Activated CD8-positive, alpha-beta T cell treated with anti-CD3 and anti-CD28 coated beads for 36 hours (primary cell): ENCODE results near the gene ARPC5L. TPM values are rescaled to one million over a fixed set of nuclear protein-coding genes. Genes with fewer than 3 reads are reported as not detected.

ENCODE experiments used
- ATAC-seq: fragments of 200-7000 bp; cut with Tn5 transposase; one replicate; pipeline ENCODE4 v1.10.0; 2021; ENCODE audit warnings: mild to moderate bottlenecking, moderate library complexity
- CTCF ChIA-PET: fragments of 350-600 bp; sonication (Branson Sonifier 250); formaldehyde crosslinking; loops from one replicate; lab custom pipeline; 2021; ENCODE audit warnings: antibody characterized with exemption; lab: Charles Lee
- POLR2A ChIA-PET: fragments of 350-600 bp; sonication (Branson Sonifier 250); formaldehyde crosslinking; loops from one replicate; lab custom pipeline; 2021; ENCODE audit warnings: antibody characterized with exemption; lab: Charles Lee
- DNase-seq: peaks from one replicate; pipeline ENCODE4 v3.0.0-alpha.2; 2020
- H3K27ac Mint-ChIP-seq: one replicate; pipeline ENCODE4 v1.8.0; 2021; ENCODE audit warnings: mild to moderate bottlenecking, mixed read lengths
- H3K27me3 Mint-ChIP-seq: one replicate; pipeline ENCODE4 v1.8.0; 2021; ENCODE audit warnings: mixed read lengths
- H3K36me3 Mint-ChIP-seq: one replicate; pipeline ENCODE4 v1.8.0; 2021; ENCODE audit warnings: low read depth, mixed read lengths
- H3K4me1 Mint-ChIP-seq: one replicate; pipeline ENCODE4 v1.8.0; 2021; ENCODE audit warnings: low read depth, mixed read lengths
- H3K4me3 Mint-ChIP-seq: one replicate; pipeline ENCODE4 v1.8.0; 2021; ENCODE audit warnings: mild to moderate bottlenecking, moderate library complexity, mixed read lengths
- H3K9me3 Mint-ChIP-seq: one replicate; pipeline ENCODE4 v1.8.0; 2021; ENCODE audit warnings: mixed read lengths
- CTCF ChIP-seq: fragments of 200-600 bp; IDR thresholded peaks from one replicate; pipeline ENCODE4 v1.8.0; 2022; ENCODE audit warnings: antibody characterized with exemption, mild to moderate bottlenecking
- intact Hi-C: fragments of 100-400 bp; cut with micrococcal nuclease; formaldehyde crosslinking; loops from one replicate; pipeline ENCODE4 v1.10.0; 2022
- total RNA-seq, 2 experiments: library from RNA; stranded (reverse); gene quantifications; one replicate each; pipeline ENCODE4 v1.2.3, GENCODE V29; 2021

Gene ARPC5L
- total RNA-seq, 2 experiments from 2014 or later = 72.7 to 73.9 TPM

- no peak overlapping the region for H3K27ac Mint-ChIP-seq
- ChIA-PET POLR2A (interaction anchor here (0.9 to 14.9 kb wide), 4 partner anchors 9 to 24 kb away, joined by 3 to 280 read pairs (median 4); partner anchors contain the start of genes ARPC5L, RPL35 and WDR38), CTCF (interaction anchor here (0.7 to 2.4 kb wide), 3 partner anchors 27 to 108 kb away, joined by 3 to 6 read pairs (median 4); partner anchors contain the start of gene WDR38)
Measured at GRCh38 chr9:124880501-124880900, 18.6 kb downstream of the ARPC5L start.

GRCh38 chr9:124881138-124881743, 19.3 kb downstream of the ARPC5L start:
- intact Hi-C loops = no loop called here
- peaks cover 40% of the 10 kb centered on the region for H3K36me3 Mint-ChIP-seq
- ATAC-seq (no peak), DNase-seq (no peak)
- POLR2A ChIA-PET = interaction anchor here (1.0 to 2.4 kb wide), 2 partner anchors 10 to 12 kb away, joined by 5 to 6 read pairs; no protein-coding TSS in a partner anchor
- H3K27me3 Mint-ChIP-seq = no peaks in the 10 kb centered on the region
- no peak for TF ChIP-seq CTCF
- peak overlapping the region; percentile 25 for H3K27ac Mint-ChIP-seq
- H3K4me3 Mint-ChIP-seq = no peak overlapping the region
- no peaks in the 10 kb centered on the region for H3K9me3 Mint-ChIP-seq
- peaks cover 2% of the 10 kb centered on the region for H3K4me1 Mint-ChIP-seq
- CTCF ChIA-PET = interaction anchor here (0.7 to 2.4 kb wide), 2 partner anchors 28 to 106 kb away, joined by 4 to 6 read pairs; partner anchors contain the start of gene WDR38

More at GRCh38 chr9:124880501-124880900, 18.6 kb downstream of the ARPC5L start:
- Mint-ChIP-seq H3K4me3 (no peak overlapping the region), H3K36me3 (peaks cover 36% of the 10 kb centered on the region), H3K4me1 (peaks cover 2% of the 10 kb centered on the region), H3K27me3 (no peaks in the 10 kb centered on the region), H3K9me3 (no peaks in the 10 kb centered on the region)
- intact Hi-C loops = no loop called here
- DNase-seq = no peak
- no peak for TF ChIP-seq CTCF
- no peak for ATAC-seq

- DNase-seq (no peak), ATAC-seq (no peak)
- Mint-ChIP-seq H3K27ac (no peak overlapping the region), H3K4me1 (no peaks in the 10 kb centered on the region), H3K36me3 (peaks cover 42% of the 10 kb centered on the region), H3K27me3 (no peaks in the 10 kb centered on the region), H3K9me3 (no peaks in the 10 kb centered on the region), H3K4me3 (no peak overlapping the region)
- TF ChIP-seq CTCF = no peak
- POLR2A ChIA-PET = interaction anchor here (1.0 to 2.4 kb wide), 2 partner anchors 11 to 13 kb away, joined by 5 to 6 read pairs; no protein-coding TSS in a partner anchor
- intact Hi-C loops = no loop called here
- CTCF ChIA-PET = interaction anchor here (2.4 kb wide), 1 partner anchor 29 kb away, joined by 6 read pairs; the partner anchor contains the start of gene WDR38
Measured at GRCh38 chr9:124882231-124882630, 20.3 kb downstream of the ARPC5L start.

- ChIA-PET POLR2A (interaction anchor here (0.7 to 1.0 kb wide), 3 partner anchors 9 to 413 kb away, joined by 3 to 4 read pairs (median 3); no protein-coding TSS in a partner anchor), CTCF (interaction anchor here (0.5 to 2.0 kb wide), 2 partner anchors 31 to 88 kb away, joined by 3 to 5 read pairs; partner anchors contain the start of gene WDR38)
- ATAC-seq = no peak
- intact Hi-C loops = no loop called here
- no peaks in the 10 kb centered on the region for H3K27me3 Mint-ChIP-seq
- no peak overlapping the region for H3K4me3 Mint-ChIP-seq
- no peaks in the 10 kb centered on the region for H3K9me3 Mint-ChIP-seq
- DNase-seq = no peak
- H3K4me1 Mint-ChIP-seq = no peaks in the 10 kb centered on the region
- peaks cover 46% of the 10 kb centered on the region for H3K36me3 Mint-ChIP-seq
- H3K27ac Mint-ChIP-seq = no peak overlapping the region
- TF ChIP-seq CTCF = no peak
Measured at GRCh38 chr9:124884376-124884775, 22.4 kb downstream of the ARPC5L start.

GRCh38 chr9:124885551-124885950, 23.6 kb downstream of the ARPC5L start:
- intact Hi-C loops = no loop called here
- no peak overlapping the region for H3K4me3 Mint-ChIP-seq
- no peaks in the 10 kb centered on the region for H3K9me3 Mint-ChIP-seq
- POLR2A ChIA-PET = interaction anchor here (1.5 kb wide), 1 partner anchor 15 kb away, joined by 5 read pairs; no protein-coding TSS in a partner anchor
- H3K4me1 Mint-ChIP-seq = no peaks in the 10 kb centered on the region
- DNase-seq = no peak
- CTCF ChIA-PET = interaction anchor here (1.2 kb wide), 1 partner anchor 32 kb away, joined by 3 read pairs; the partner anchor contains the start of gene WDR38
- no peaks in the 10 kb centered on the region for H3K27me3 Mint-ChIP-seq
- no peak for TF ChIP-seq CTCF
- no peak overlapping the region for H3K27ac Mint-ChIP-seq
- peaks cover 57% of the 10 kb centered on the region for H3K36me3 Mint-ChIP-seq
- ATAC-seq = no peak
